H9 (cell line): Measurements from ENCODE around the gene TCEA3. TPM values are rescaled to one million over a fixed set of nuclear protein-coding genes. Genes with fewer than 3 reads are reported as not detected.

Experiments
- DNase-seq: peaks from one replicate; pipeline ENCODE4 v3.0.0-alpha.2; 2017
- H2AFZ ChIP-seq: one replicate; pipeline ENCODE4 v1.6.1; 2013; ENCODE audit warnings: mild to moderate bottlenecking, low read length, control low read depth, moderate library complexity
- H2AK5ac ChIP-seq: 2 replicates; pipeline ENCODE4 v1.6.1; 2013; ENCODE audit warnings: low read length, control low read depth, mixed read lengths; ENCODE audit not compliant: insufficient read length
- H2BK120ac ChIP-seq: one replicate; pipeline ENCODE4 v1.6.1; 2013; ENCODE audit warnings: low read depth, mild to moderate bottlenecking, low read length, control low read depth, inconsistent platforms; ENCODE audit not compliant: poor library complexity, severe bottlenecking
- H2BK12ac ChIP-seq: 2 replicates; pipeline ENCODE4 v1.6.1; 2013; ENCODE audit warnings: low read length, control low read depth, mixed read lengths, low read depth; ENCODE audit not compliant: insufficient read length
- H2BK15ac ChIP-seq: 2 replicates; pipeline ENCODE4 v1.6.1; 2013; ENCODE audit warnings: low read depth, low read length, control low read depth
- H2BK20ac ChIP-seq: one replicate; pipeline ENCODE4 v1.6.1; 2013; ENCODE audit warnings: low read depth, mild to moderate bottlenecking, low read length, control low read depth, inconsistent platforms; ENCODE audit not compliant: poor library complexity, severe bottlenecking
- H2BK5ac ChIP-seq: 2 replicates; pipeline ENCODE4 v1.6.1; 2013; ENCODE audit warnings: low read length, control low read depth, mixed read lengths; ENCODE audit not compliant: insufficient read length
- H3K14ac ChIP-seq: 2 replicates; pipeline ENCODE4 v1.6.1; 2013; ENCODE audit warnings: low read length, control low read depth; ENCODE audit not compliant: insufficient read depth
- H3K18ac ChIP-seq: 2 replicates; pipeline ENCODE4 v1.6.1; 2013; ENCODE audit warnings: low read depth, mild to moderate bottlenecking, mixed read lengths, low read length, control low read depth; ENCODE audit not compliant: insufficient read length
- H3K23ac ChIP-seq: 2 replicates; pipeline ENCODE4 v1.6.1; 2013; ENCODE audit warnings: low read length, control low read depth, mixed read lengths, low read depth; ENCODE audit not compliant: insufficient read length
- H3K23me2 ChIP-seq: 2 replicates; pipeline ENCODE4 v1.6.1; 2013; ENCODE audit warnings: low read depth, mild to moderate bottlenecking, mixed read lengths, low read length, control low read depth; ENCODE audit not compliant: insufficient read length, poor library complexity, severe bottlenecking
- H3K27ac ChIP-seq: 2 replicates; pipeline ENCODE4 v1.5.1; 2013; ENCODE audit warnings: low read length, control low read depth, mixed read lengths, low read depth; ENCODE audit not compliant: insufficient read length
- H3K27me3 ChIP-seq: 2 replicates; pipeline ENCODE4 v1.6.1; 2013; ENCODE audit warnings: low read length, control low read depth, inconsistent platforms; ENCODE audit not compliant: insufficient read depth
- H3K4ac ChIP-seq: 2 replicates; pipeline ENCODE4 v1.6.1; 2013; ENCODE audit warnings: low read depth, mild to moderate bottlenecking, control low read depth, inconsistent platforms, low read length, moderate library complexity
- H3K4me1 ChIP-seq: 2 replicates; pipeline ENCODE4 v1.6.1; 2013; ENCODE audit warnings: low read length, control low read depth, inconsistent platforms; ENCODE audit not compliant: insufficient read depth
- H3K4me2 ChIP-seq: 2 replicates; pipeline ENCODE4 v1.6.1; 2013; ENCODE audit warnings: low read length, control low read depth, mixed read lengths; ENCODE audit not compliant: insufficient read length, insufficient read depth
- H3K56ac ChIP-seq: 2 replicates; pipeline ENCODE4 v1.6.1; 2013; ENCODE audit warnings: low read depth, mild to moderate bottlenecking, mixed read lengths, low read length, control low read depth; ENCODE audit not compliant: insufficient read length
- H3K79me1 ChIP-seq: 2 replicates; pipeline ENCODE4 v1.6.1; 2013; ENCODE audit warnings: low read depth, mild to moderate bottlenecking, moderate library complexity, low read length, control low read depth, inconsistent platforms; ENCODE audit not compliant: insufficient read depth, poor library complexity, severe bottlenecking
- H3K79me2 ChIP-seq: 2 replicates; pipeline ENCODE4 v1.6.1; 2013; ENCODE audit warnings: low read length, control low read depth, inconsistent platforms; ENCODE audit not compliant: insufficient read depth
- H3K9ac ChIP-seq: 2 replicates; pipeline ENCODE4 v1.6.1; 2013; ENCODE audit warnings: low read length, control low read depth, mixed read lengths; ENCODE audit not compliant: insufficient read length; ENCODE audit errors: extremely low read depth
- H3K9me3 ChIP-seq: one replicate; pipeline ENCODE4 v1.6.1; 2013; ENCODE audit warnings: low read depth, low read length, inconsistent platforms; ENCODE audit not compliant: control insufficient read depth
- H3T11ph ChIP-seq: one replicate; pipeline ENCODE4 v1.6.1; 2013; ENCODE audit warnings: mild to moderate bottlenecking, low read length, control low read depth, inconsistent platforms
- H4K20me1 ChIP-seq: one replicate; pipeline ENCODE4 v1.6.1; 2013; ENCODE audit not compliant: control insufficient read depth, insufficient read length, insufficient read depth
- H4K5ac ChIP-seq: 2 replicates; pipeline ENCODE4 v1.6.1; 2013; ENCODE audit warnings: low read depth, mild to moderate bottlenecking, mixed read lengths, low read length, control low read depth; ENCODE audit not compliant: insufficient read length
- H4K8ac ChIP-seq: replicated peaks from 2 replicates; pipeline ENCODE4 v1.6.1; 2013; ENCODE audit warnings: low read length, control low read depth, mixed read lengths, low read depth; ENCODE audit not compliant: insufficient read length
- H4K91ac ChIP-seq: 2 replicates; pipeline ENCODE4 v1.6.1; 2013; ENCODE audit warnings: low read depth, mild to moderate bottlenecking, moderate library complexity, mixed read lengths, low read length, control low read depth; ENCODE audit not compliant: insufficient read length
- H3K27ac Mint-ChIP-seq, 3 experiments: 2 replicates in 2 of 3; 3 replicates in 1 of 3; pipeline ENCODE4 v1.8.0; 2020 to 2021; ENCODE audit warnings: mixed read lengths in 3 of 3, mild to moderate bottlenecking in 1 of 3, moderate library complexity in 1 of 3
- H3K27me3 Mint-ChIP-seq: 2 replicates; pipeline ENCODE4 v1.8.0; 2021; ENCODE audit warnings: low read depth, mild to moderate bottlenecking, moderate library complexity, mixed read lengths
- H3K36me3 Mint-ChIP-seq, 3 experiments: 2 replicates in 2 of 3; 3 replicates in 1 of 3; pipeline ENCODE4 v1.8.0; 2020 to 2021; ENCODE audit warnings: low read depth in 3 of 3, mixed read lengths in 3 of 3; ENCODE audit not compliant: insufficient read depth in 1 of 3
- H3K4me1 Mint-ChIP-seq, 2 experiments: 2 replicates each; pipeline ENCODE4 v1.8.0; 2020; ENCODE audit warnings: mixed read lengths in 2 of 2
- H3K4me3 Mint-ChIP-seq, 2 experiments: 2 replicates in 1 of 2; 3 replicates in 1 of 2; pipeline ENCODE4 v1.8.0; 2020 to 2021; ENCODE audit warnings: mild to moderate bottlenecking in 2 of 2, mixed read lengths in 2 of 2, moderate library complexity in 1 of 2
- H3K9me3 Mint-ChIP-seq, 2 experiments: 2 replicates in 1 of 2; 3 replicates in 1 of 2; pipeline ENCODE4 v1.8.0; 2020; ENCODE audit warnings: mild to moderate bottlenecking in 2 of 2, mixed read lengths in 2 of 2, moderate library complexity in 1 of 2
- CTCF ChIP-seq: fragments of 200-600 bp; sonication (generic); conservative IDR thresholded peaks from 3 replicates; pipeline ENCODE4 v1.8.0; 2021; ENCODE audit warnings: antibody characterized with exemption, mild to moderate bottlenecking
- WGBS: extraction: QIAGEN DNeasy Blood & Tissue Kit; methylation state at CpG from one replicate; pipeline ENCODE4 v1.1.7; 2013; ENCODE audit warnings: missing lambda C conversion rate, low lambda C conversion rate, mixed read lengths; ENCODE audit not compliant: insufficient read length; ENCODE audit errors: extremely low coverage; 5-methylcytosine and 5-hydroxymethylcytosine counted together
- total RNA-seq: library from RNA; stranded (reverse); gene quantifications from 2 replicates; pipeline ENCODE4 v1.2.1, GENCODE V29; 2021

Gene TCEA3
- total RNA-seq, 1 experiment from 2014 or later, result 0.37 TPM

- Mint-ChIP-seq H3K27me3 (no peaks in the 10 kb centered on the region; the same call in 1 of the 2 replicates), H3K4me3 (no peak overlapping the region), H3K4me1 (peaks cover 0 to 10% of the 10 kb centered on the region in 2 experiments; a peak in 3 of 4 replicates), H3K9me3 (no peaks in the 10 kb centered on the region), H3K36me3 (no peaks in the 10 kb centered on the region; a peak in 1 of 7 replicates), H3K27ac (no peak overlapping the region)
- Histone ChIP-seq H3K9ac (no peak overlapping the region), H4K8ac (no peak overlapping the region), H4K5ac (no peak overlapping the region), H2BK15ac (no peak overlapping the region), H3K4ac (no peak overlapping the region), H2BK20ac (no peak overlapping the region), H3K14ac (no peak overlapping the region), H3T11ph (no peak overlapping the region), H3K9me3 (no peaks in the 10 kb centered on the region), H2AK5ac (no peak overlapping the region), H3K56ac (no peak overlapping the region), H2BK120ac (no peak overlapping the region), H4K20me1 (no peaks in the 10 kb centered on the region), H3K4me1 (no peaks in the 10 kb centered on the region), H3K27me3 (no peaks in the 10 kb centered on the region), H3K4me2 (no peak overlapping the region), H3K23ac (no peak overlapping the region), H3K23me2 (no peaks in the 10 kb centered on the region), H2AFZ (no peak overlapping the region), H3K79me1 (no peaks in the 10 kb centered on the region), H2BK12ac (no peak overlapping the region), H4K91ac (no peak overlapping the region), H3K79me2 (no peaks in the 10 kb centered on the region), H2BK5ac (no peak overlapping the region), H3K27ac (no peak overlapping the region), H3K18ac (no peak overlapping the region)
- WGBS, result no CpG with 5 or more reads among the region's 4 CpGs
- no peak for DNase-seq
- TF ChIP-seq CTCF, result no peak
Measured at GRCh38 chr1:23471473-23472075, 47.0 kb upstream of the TCEA3 start.
